Measurements from ENCODE around the gene HARS1.
A peak's percentile ranks its signal among the peaks of the same experiment; 100 is the strongest.
"Not testable (repeated sequence)": the region's sequence is repeated elsewhere in the genome, so short reads cannot be mapped to it uniquely, and the experiment has no call there.

The HARS1 gene

GRCh38 chr5:140690941-140691924 is at the start of gene HARS1, which contains the start of gene HARS2:
TSS of gene HARS1 (minus strand) at chr5:140691370. CDS start at chr5:140691304, 66 bp downstream.
TSS of gene HARS2 (plus strand) at chr5:140691455. CDS start at chr5:140691649, 194 bp downstream.
- H3K4me3 ChIP-seq (ENCODE audit: control insufficient read depth, low read depth, low read length): peak within 1 kb of the TSS; percentile 79
- peak; percentile 94 for DNase-seq (ENCODE audit: low read depth)
- no peak for TF ChIP-seq CTCF (conservative IDR thresholded peaks at IDR 0.05; ENCODE audit: control insufficient read depth, insufficient read depth, low read depth, low read length)

- no peak for TF ChIP-seq CTCF (conservative IDR thresholded peaks at IDR 0.05; ENCODE audit: control insufficient read depth, insufficient read depth, low read depth, low read length)
- DNase-seq (ENCODE audit: low read depth): no peak
- no peak overlapping the region for H3K4me3 ChIP-seq (ENCODE audit: control insufficient read depth, low read depth, low read length)
Observed at GRCh38 chr5:140737486-140737885, 46.3 kb upstream of the HARS1 start.

- H3K4me3 ChIP-seq (ENCODE audit: control insufficient read depth, low read depth, low read length): no peak overlapping the region
- peak; percentile 21 for DNase-seq (ENCODE audit: low read depth)
- peak; percentile 33 for TF ChIP-seq CTCF (conservative IDR thresholded peaks at IDR 0.05; ENCODE audit: control insufficient read depth, insufficient read depth, low read depth, low read length)
Observed at GRCh38 chr5:140734354-140734753, 43.2 kb upstream of the HARS1 start.

GRCh38 chr5:140733098-140733497 is 41.9 kb upstream of the HARS1 start:
- no peak for DNase-seq (ENCODE audit: low read depth)
- TF ChIP-seq CTCF (conservative IDR thresholded peaks at IDR 0.05; ENCODE audit: control insufficient read depth, insufficient read depth, low read depth, low read length): no peak
- no peak overlapping the region for H3K4me3 ChIP-seq (ENCODE audit: control insufficient read depth, low read depth, low read length)

DNA sequence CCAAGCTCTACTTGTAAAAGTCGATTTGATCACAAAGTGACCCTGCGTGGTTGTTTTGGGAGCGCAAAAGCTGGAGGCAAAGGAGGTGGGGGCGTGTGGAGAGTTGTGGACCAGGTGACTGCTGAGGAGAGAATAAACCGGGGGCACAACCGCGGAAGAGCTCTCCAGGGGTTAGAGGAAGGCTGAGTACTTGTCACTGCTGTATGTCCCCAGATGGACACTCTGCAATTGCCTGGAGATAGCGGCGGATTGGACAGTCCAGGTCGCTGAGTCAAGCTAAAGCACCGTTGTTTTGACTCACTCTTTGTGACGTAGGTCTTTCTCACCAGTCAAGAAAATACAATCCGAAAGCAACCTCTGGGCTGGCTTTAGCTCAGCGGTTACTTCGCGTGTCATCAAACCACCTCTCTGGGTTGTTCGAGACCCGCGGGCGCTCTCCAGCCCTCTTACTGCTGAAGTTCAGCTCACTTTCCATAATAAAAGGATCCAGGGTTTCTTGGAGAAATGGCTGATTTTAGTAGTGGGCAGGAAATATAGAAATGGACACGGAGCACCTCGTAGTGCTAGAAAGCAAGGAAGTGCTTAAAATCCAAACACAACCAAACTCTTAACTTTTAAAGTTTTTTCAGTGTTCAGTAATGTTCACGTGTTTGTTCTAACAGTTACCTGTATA is 34.8 kb upstream of the HARS1 start:
- DNase-seq (ENCODE audit: low read depth): peak; percentile 96
- no peak for TF ChIP-seq CTCF (conservative IDR thresholded peaks at IDR 0.05; ENCODE audit: control insufficient read depth, insufficient read depth, low read depth, low read length)
- H3K4me3 ChIP-seq (ENCODE audit: control insufficient read depth, low read depth, low read length): peak overlapping the region; percentile 72

DNA sequence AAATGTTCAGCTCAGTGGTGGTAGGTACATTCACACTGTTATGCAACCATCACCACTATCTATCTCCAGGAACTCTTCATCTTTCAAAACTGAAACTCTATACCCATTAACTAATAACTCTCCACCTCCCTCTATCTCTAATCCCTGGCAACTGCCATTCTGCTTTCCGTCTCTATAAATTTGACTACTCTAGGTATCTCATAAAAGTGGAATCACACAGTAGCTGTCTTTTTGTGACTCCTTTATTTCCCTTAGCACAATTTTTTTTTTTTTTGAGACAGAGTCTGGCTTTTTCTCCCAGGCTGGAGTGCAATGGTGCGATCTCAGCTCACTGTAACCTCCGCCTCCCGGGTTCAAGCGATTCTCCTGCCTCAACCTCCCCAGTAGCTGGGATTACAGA is 30.2 kb upstream of the HARS1 start:
- not testable (repeated sequence) for H3K4me3 ChIP-seq (ENCODE audit: control insufficient read depth, low read depth, low read length); DNase-seq (ENCODE audit: low read depth)

DNA sequence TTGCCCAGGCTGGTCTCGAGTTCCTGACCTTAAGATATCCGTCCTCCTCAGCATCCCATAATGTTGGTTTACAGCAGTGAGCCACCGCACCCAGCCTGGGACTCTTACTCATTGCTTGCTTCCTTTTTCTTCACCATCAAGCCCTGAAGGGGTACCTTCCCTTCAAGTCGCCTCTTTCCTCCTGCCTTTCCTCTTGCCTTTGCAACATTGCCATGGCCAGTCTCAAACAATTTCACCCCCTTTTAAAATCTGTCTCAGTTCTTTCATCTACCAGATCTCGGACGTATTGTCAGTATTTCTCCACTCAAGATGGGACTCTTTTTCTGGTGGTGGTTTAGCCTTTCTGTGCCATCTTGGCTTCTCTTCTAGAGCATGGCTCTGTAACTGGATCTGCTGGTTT is 29.6 kb upstream of the HARS1 start:
- DNase-seq (ENCODE audit: low read depth); H3K4me3 ChIP-seq (ENCODE audit: control insufficient read depth, low read depth, low read length): not testable (repeated sequence)
